NB4 (cell line): ENCODE results near the gene TMPRSS6.

ENCODE experiments used
- DNase-seq: peaks from one replicate; pipeline ENCODE4 v3.0.0; 2010; ENCODE audit warnings: low read depth
- H3K4me3 ChIP-seq: one replicate; pipeline ENCODE4 v1.5.1; 2011; ENCODE audit warnings: mild to moderate bottlenecking, low read depth, low read length, moderate library complexity
- MYC ChIP-seq: IDR thresholded peaks from 2 replicates; pipeline ENCODE4 v1.6.1; 2011; ENCODE audit warnings: low read depth, low read length
- POLR2A ChIP-seq: IDR thresholded peaks from 2 replicates; pipeline ENCODE4 v1.6.1; 2011; ENCODE audit warnings: mild to moderate bottlenecking; ENCODE audit not compliant: insufficient read length; ENCODE audit errors: extremely low read depth
- TF ChIP-seq, protein P1 (sequence below): IDR thresholded peaks from 2 replicates; pipeline ENCODE4 v1.6.1; 2011; ENCODE audit warnings: low read depth, low read length
- TF ChIP-seq, protein P2 (sequence below): IDR thresholded peaks from one replicate; pipeline ENCODE4 v1.5.1; 2012; ENCODE audit warnings: low read depth, low read length

The TMPRSS6 gene

DNA sequence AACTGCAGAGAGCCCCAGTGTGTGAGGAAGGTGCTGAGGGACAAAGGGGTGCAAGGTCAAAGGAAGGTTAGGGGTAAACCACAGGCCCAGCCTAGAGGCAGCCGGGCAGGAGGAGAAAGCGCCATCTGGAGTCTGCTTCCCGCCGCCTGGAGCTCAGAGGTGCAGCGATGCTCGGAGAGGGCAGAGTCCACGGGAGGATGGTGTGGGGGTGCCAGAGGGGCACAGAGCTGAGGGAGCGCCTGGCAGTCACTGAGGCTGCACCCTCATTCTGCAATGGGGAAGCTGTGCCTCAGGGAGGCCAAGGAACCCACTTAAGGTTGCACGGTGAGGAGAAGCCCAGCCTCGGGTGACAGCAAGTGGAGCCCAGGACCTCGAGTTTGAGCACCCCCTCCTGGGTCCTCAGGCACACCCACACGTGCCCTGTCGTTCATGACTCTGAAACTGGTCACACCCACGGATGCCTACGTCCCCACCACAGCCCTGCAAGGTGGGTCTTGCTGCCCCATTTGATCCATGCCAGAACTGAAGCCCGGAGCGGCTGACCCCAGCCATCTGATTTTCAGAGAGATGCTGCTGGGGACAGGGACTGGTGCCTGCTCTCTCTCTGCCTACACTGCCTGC, 38.6 kb upstream of the TMPRSS6 start:
- no peak for DNase-seq
- TF ChIP-seq, protein P1, sequence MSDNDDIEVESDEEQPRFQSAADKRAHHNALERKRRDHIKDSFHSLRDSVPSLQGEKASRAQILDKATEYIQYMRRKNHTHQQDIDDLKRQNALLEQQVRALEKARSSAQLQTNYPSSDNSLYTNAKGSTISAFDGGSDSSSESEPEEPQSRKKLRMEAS = no peak
- no peak for TF ChIP-seq POLR2A
- TF ChIP-seq MYC = no peak
- TF ChIP-seq, protein P2, sequence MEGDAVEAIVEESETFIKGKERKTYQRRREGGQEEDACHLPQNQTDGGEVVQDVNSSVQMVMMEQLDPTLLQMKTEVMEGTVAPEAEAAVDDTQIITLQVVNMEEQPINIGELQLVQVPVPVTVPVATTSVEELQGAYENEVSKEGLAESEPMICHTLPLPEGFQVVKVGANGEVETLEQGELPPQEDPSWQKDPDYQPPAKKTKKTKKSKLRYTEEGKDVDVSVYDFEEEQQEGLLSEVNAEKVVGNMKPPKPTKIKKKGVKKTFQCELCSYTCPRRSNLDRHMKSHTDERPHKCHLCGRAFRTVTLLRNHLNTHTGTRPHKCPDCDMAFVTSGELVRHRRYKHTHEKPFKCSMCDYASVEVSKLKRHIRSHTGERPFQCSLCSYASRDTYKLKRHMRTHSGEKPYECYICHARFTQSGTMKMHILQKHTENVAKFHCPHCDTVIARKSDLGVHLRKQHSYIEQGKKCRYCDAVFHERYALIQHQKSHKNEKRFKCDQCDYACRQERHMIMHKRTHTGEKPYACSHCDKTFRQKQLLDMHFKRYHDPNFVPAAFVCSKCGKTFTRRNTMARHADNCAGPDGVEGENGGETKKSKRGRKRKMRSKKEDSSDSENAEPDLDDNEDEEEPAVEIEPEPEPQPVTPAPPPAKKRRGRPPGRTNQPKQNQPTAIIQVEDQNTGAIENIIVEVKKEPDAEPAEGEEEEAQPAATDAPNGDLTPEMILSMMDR = no peak
- H3K4me3 ChIP-seq = no peak overlapping the region

DNA sequence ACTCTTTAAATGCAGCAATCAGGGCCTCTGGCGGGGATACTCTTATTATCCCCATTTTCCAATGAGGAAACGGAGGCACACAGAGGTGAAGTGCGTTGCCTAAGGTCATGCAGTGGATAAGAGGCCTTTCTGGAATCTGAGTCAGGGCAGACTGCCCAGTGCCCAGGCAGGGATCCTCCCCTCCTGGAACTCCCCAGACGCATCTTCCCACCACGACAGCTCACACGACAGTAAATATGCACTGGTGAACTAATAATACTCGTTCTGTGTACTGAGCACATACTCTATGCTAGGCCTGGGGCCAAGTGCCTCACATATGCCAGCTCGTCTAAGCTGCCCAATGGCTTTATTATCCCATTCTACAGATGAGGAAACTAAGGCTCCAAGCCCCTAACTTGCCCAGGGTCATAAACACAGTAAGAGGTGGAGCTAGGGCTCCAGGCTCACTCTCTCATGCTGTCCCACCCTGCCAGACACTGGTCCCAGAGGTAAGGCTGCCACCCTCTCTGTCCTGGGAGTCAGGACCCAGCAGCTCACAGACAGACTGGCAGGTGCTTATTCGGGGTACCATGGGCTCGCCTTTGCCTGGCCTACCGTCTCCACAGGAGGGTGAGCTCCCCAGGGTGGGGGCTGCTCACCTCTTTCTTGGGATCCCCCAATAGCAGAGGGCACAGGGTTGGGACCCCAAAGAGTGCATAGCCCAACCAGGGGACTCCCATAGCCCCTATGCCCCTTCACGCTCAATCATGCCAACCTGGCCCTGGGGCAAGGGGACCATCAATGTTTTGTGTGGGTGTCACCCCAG, 37.9 kb upstream of the TMPRSS6 start:
- DNase-seq = no peak
- H3K4me3 ChIP-seq = no peak overlapping the region
- TF ChIP-seq MYC (no peak), POLR2A (no peak)
- TF ChIP-seq, protein P1 = no peak
- TF ChIP-seq, protein P2 = no peak

DNA sequence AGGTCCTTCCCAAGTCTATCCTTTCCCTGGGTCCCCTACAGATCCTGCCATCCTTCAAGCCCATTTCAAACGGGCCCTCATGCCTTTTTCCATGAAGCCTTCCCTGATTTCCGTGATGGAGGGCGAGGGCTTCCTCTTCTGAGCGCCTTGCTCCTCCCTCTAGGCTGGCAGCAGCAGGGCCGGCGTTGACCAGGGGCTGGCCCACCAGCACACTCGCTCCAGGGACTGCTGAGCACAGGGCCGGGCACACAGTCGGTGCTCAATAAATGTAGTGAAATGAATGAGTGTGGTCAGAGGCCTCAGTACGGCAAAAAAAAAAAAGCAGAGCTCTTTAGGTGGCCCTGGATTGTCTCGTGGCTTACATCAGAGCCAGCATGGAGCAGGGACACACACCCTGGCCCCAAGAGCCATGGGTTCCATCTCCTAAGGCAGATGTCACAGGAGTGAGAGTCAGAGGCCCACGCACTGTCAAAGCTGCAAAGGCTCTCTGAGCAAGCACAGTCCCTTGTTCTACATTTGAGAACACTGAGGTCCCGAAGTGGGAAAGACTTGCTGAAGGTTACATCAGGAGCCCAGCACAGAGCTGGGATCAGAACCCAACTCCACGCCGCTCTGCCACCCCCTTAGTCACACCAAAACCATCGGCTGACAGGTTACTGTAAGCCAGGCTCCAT, 37.1 kb upstream of the TMPRSS6 start:
- no peak for DNase-seq
- H3K4me3 ChIP-seq = no peak overlapping the region
- no peak for TF ChIP-seq POLR2A
- no peak for TF ChIP-seq MYC
- TF ChIP-seq, protein P2 = no peak
- TF ChIP-seq, protein P1 = no peak

DNA sequence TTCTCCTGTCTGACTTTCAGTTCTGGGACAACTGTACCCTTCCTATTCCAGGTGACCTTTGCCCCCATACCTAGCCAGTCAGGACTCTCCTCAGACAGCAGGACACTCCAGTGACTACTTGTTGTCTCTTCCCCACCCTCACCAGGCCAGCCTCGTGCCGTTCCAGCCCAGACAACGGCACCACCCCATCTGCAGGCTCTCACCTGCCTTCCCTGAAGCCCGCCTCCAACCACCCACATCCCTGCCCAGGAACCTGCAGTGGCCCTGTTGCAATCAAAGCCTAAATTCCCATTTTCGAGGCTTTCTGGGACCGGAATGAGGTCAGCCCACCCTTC, 36.5 kb upstream of the TMPRSS6 start:
- DNase-seq = no peak
- TF ChIP-seq, protein P2 = no peak
- TF ChIP-seq MYC (no peak), POLR2A (no peak)
- H3K4me3 ChIP-seq = no peak overlapping the region

DNA sequence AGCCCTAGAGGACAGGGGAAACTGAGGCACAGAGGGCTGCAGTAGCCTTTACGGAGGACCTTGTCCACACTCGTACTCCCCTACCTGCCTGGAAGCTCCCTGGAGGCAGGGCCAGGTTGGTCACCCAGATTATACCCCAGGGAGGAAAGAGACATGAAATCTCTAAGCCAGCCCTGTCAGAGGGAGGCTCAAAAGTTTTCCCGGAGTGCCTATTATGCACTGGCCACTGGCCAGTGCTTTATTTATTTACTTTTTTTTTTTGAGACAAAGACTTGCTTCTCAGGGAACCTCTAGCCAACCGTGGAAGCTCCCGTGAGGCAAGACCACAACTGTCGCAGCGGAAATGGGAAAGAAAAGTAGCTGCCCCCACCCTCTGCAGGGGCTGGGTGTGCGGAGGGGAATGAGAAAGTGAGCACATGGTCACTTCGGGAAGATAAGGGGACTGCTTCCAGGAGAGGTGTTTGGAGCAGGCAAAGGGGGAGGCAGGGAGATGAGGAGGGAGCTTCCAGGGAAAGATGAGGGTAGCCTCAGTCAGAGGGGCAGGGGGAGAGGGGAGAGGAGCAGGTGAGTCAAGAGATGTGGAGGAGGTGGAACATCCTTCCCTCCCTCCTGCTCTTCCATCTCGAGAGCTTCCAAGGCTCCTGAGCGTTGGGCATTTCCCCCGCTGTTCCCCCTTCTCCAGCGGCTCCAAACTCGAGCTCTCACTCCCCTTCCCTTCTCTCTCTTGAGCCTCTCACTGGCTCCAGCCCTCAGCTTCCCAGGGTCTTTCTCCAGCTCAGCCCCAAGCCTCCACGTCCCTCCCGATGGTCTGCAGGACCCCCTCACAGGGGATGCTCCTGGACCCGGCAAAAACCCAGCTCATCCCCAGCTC, 35.9 kb upstream of the TMPRSS6 start:
- no peak overlapping the region for H3K4me3 ChIP-seq
- DNase-seq = no peak
- TF ChIP-seq, protein P2 = no peak
